Skeletal muscle tissue (tissue), 4 donors: ENCODE data around the gene PPM1F. TPM values are rescaled to one million over a fixed set of nuclear protein-coding genes. Genes with fewer than 3 reads are reported as not detected.

Source experiments
- H3K27ac ChIP-seq: one replicate; pipeline ENCODE4 v1.7.0; 2013; ENCODE audit warnings: mild to moderate bottlenecking, low read depth, low read length, inconsistent platforms
- H3K27me3 ChIP-seq, 3 donors: one replicate each; pipeline ENCODE4 v1.7.0; 2013; ENCODE audit warnings: low read length in 3 of 3; ENCODE audit not compliant: control insufficient read depth in 3 of 3, insufficient read depth in 3 of 3
- H3K36me3 ChIP-seq, 3 donors: one replicate each; pipeline ENCODE4 v1.7.0; 2013; ENCODE audit warnings: low read length in 3 of 3; ENCODE audit not compliant: control insufficient read depth in 3 of 3, insufficient read depth in 3 of 3
- H3K4me1 ChIP-seq, 3 donors: one replicate each; pipeline ENCODE4 v1.7.0; 2013; ENCODE audit warnings: low read length in 3 of 3, mild to moderate bottlenecking in 3 of 3; ENCODE audit not compliant: control insufficient read depth in 3 of 3, insufficient read depth in 3 of 3
- H3K4me3 ChIP-seq, 3 donors: one replicate each; pipeline ENCODE4 v1.7.0; 2013; ENCODE audit warnings: low read length in 3 of 3
- H3K9ac ChIP-seq, 3 donors: one replicate each; pipeline ENCODE4 v1.7.0; 2013; ENCODE audit warnings: low read length in 3 of 3, mild to moderate bottlenecking in 3 of 3, moderate library complexity in 2 of 3, low read depth in 1 of 3
- H3K9me3 ChIP-seq, 3 donors: one replicate each; pipeline ENCODE4 v1.7.0; 2013; ENCODE audit warnings: low read length in 3 of 3; ENCODE audit not compliant: control insufficient read depth in 3 of 3
- total RNA-seq: library from RNA; depleted of rRNA; stranded (reverse); fragments of >200 nt; gene quantifications from one replicate; pipeline ENCODE4 v1.2.3, GENCODE V29; 2014
- donor health status: Osteomylitis.

The PPM1F gene
- total RNA-seq, 1 donor from 2014 or later: 38.6 TPM

DNA sequence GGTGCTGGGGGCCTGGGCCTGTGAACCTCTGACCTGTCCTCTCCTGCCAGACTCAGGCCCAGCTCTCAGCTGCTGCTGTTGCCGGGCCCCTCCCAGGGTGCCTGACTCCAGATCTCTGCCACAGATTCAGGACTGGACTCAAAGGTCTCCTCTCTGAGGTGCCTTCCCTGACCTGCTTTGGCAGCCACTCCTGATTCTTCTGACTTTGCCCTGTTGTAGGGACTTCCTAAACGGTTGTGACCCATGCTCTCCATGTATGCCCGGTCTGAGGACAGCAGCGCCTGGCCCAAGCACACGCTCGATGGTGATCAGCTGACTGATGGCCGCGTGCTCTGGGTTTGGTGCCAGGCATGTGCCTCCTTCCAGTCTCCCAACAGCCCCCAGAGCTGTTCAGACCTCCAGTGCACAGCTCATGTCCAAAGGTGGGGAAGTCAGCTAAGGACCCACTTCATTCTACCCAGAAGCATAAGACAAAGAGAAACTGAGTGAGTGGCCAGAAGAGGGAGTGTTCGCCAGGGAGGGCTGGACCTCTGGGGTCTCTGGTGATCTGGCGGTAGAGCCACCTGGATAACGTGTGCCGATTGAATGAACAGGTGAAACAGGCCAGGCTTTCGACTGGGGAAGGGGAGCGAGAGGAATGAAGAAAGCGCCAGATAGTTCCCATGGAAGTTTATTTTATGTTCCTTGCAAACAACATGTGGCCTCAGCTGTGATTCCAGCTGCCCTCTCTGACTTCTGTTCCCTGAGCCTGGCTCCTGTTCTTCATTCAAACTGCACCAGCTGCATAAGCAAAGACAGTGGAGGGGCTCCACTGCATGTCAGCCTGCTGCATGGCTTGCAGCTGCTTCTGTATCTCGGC lies 38.0 kb upstream of the PPM1F start:
- H3K27me3 ChIP-seq: peaks cover 4 to 17% (median 6%) of the 10 kb centered on the region in 3 donors
- H3K9ac ChIP-seq: no peak overlapping the region
- no peaks in the 10 kb centered on the region for H3K4me1 ChIP-seq
- no peak overlapping the region for H3K4me3 ChIP-seq
- H3K36me3 ChIP-seq: no peaks in the 10 kb centered on the region
- H3K27ac ChIP-seq: no peak overlapping the region
- no peaks in the 10 kb centered on the region for H3K9me3 ChIP-seq

DNA sequence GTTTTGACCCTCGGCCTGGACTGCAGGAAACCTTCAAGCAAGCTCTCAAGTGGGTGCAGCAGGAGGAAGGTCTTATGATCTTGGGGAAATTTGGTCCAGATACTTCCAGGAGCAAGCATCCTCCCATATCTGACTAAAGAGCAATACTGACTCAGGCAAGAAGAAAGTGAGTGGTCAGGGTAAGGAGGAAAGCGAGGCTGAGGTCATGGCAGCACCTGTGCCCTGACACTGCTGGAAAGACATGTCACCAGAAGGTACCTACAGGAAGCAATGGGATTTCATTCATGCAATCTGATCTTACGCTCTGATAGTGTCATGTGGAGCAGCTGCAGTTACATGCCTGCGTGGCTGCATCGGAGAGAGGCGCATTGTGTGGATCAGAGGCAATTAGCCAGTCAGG lies 36.4 kb upstream of the PPM1F start:
- Histone ChIP-seq H3K9me3 (no peaks in the 10 kb centered on the region), H3K36me3 (no peaks in the 10 kb centered on the region), H3K27me3 (peaks cover 4 to 17% (median 6%) of the 10 kb centered on the region in 3 donors), H3K4me1 (no peaks in the 10 kb centered on the region), H3K9ac (no peak overlapping the region), H3K27ac (no peak overlapping the region), H3K4me3 (no peak overlapping the region)

DNA sequence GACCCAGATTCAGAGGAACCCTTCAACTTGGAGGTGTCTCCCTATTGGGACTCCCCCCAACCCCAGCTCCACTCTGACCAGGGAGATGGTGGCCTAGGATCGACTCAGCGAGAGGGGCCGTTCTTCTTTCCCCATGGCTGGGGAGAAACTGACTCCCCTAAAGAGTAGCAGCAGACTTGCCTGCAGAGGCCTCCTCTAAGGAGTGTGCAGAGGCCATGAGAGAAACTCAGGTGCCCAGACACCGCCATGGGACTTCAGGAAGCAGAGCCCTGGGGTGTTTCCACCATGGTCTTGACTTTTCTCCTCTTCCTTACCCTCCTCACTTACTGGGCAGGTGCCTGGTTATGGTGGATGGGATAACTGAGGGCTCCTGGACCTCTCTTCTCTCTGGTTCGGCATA lies 32.6 kb upstream of the PPM1F start:
- peaks cover 0 to 4% (median 0%) of the 10 kb centered on the region in 3 donors for H3K27me3 ChIP-seq
- no peak overlapping the region for H3K4me3 ChIP-seq
- no peak overlapping the region for H3K9ac ChIP-seq
- H3K9me3 ChIP-seq: no peaks in the 10 kb centered on the region
- peaks cover 1 to 2% (median 2%) of the 10 kb centered on the region in 3 donors for H3K36me3 ChIP-seq
- H3K27ac ChIP-seq: no peak overlapping the region
- peaks cover 9 to 19% (median 10%) of the 10 kb centered on the region in 3 donors for H3K4me1 ChIP-seq

DNA sequence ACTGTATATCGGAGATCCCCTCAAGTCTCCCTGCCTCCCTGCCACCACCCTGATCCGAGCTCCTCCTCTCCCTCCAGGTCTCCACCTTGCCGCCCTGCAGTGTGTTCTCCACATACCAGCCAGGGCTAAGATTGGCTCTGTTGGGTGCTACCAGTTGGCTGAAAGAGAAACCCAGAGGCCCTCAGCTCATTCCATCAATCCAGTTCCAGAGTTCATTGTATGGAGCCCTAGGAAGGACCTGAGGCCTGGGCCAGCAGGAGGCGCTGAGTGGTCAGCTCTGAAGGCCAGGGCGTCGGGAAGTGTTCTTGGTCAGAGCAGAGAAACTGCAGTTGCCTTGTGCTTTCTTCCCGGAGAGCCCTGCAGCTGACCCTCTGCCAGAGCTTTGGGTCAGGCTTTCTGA lies 32.1 kb upstream of the PPM1F start:
- no peak overlapping the region for H3K4me3 ChIP-seq
- peaks cover 0 to 2% (median 0%) of the 10 kb centered on the region in 3 donors for H3K27me3 ChIP-seq
- H3K4me1 ChIP-seq: peaks cover 9 to 19% (median 10%) of the 10 kb centered on the region in 3 donors
- no peak overlapping the region for H3K27ac ChIP-seq
- no peaks in the 10 kb centered on the region for H3K9me3 ChIP-seq
- no peak overlapping the region for H3K9ac ChIP-seq
- peaks cover 2% of the 10 kb centered on the region in 3 donors for H3K36me3 ChIP-seq

DNA sequence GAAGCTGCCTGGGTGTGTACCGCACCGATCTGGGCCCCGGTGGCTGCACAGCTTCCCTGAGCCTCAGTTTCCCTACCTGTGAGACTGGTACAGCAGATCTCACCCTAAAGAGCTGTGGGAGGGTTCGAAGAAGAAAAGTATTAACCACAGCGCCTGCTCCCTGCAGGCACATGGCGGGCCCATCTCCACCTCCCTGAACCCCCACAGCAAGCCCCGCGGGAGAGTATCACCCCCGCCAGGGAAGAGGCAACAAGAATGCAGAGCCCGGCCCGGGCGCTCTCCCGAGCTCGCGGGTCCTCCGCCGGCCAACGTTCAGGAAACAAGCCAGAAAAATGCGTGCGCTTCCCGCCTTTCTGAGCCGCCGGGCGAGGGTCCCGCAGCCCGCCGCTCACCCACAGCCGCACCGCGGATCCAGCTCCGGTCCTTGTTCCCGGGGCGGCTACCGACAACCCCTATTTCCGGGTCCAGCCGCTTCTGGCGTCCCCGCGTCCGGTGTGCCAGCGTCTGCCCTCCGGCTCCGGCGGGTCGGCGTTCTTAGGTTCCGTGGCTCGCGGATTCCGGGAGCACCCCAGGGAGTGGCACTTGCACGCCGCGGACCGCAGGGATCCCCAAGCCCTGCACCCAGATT lies 29.8 kb upstream of the PPM1F start, which contains the start of gene TOP3B:
TSS of gene TOP3B (minus strand) at position 450 of the 628 bp plus-strand sequence. CDS start 7,078 bp downstream, outside the sequence.
- Histone ChIP-seq H3K27me3 (no peaks in the 10 kb centered on the region), H3K9ac (peak within 1 kb of the TSS; percentile 94 to 98 (median 98)), H3K9me3 (no peaks in the 10 kb centered on the region), H3K27ac (peak within 1 kb of the TSS; percentile 74), H3K4me3 (peak within 1 kb of the TSS; percentile 95 to 96 (median 95)), H3K36me3 (peaks cover 2 to 11% (median 6%) of the 10 kb centered on the region in 3 donors), H3K4me1 (peaks cover 9 to 19% (median 10%) of the 10 kb centered on the region in 3 donors)

DNA sequence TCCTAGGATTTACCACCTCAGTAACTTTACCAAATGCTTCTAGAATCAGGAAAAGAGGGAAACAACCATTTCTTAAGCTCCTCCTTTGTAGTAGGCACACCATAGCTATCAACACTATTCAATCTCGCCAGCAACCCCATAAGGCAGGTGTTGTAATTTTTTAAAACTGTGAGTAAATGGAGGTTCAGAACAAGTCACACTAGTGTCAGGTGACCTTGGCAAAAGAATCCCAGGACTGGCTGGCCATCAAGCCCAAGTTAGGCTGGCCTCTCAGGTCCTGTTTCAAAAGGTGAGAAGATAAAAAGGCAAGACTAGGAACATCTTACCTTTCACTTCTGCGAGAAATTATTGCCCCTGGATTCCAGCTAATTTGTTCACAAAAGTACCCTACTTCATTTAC lies 29.2 kb upstream of the PPM1F start:
- peak overlapping the region; percentile 94 to 98 (median 98) for H3K9ac ChIP-seq
- H3K27ac ChIP-seq: peak overlapping the region; percentile 74
- H3K27me3 ChIP-seq: no peaks in the 10 kb centered on the region
- peak overlapping the region; percentile 95 to 96 (median 95) for H3K4me3 ChIP-seq
- H3K4me1 ChIP-seq: peaks cover 9 to 19% (median 10%) of the 10 kb centered on the region in 3 donors
- H3K9me3 ChIP-seq: no peaks in the 10 kb centered on the region
- peaks cover 2 to 11% (median 6%) of the 10 kb centered on the region in 3 donors for H3K36me3 ChIP-seq

DNA sequence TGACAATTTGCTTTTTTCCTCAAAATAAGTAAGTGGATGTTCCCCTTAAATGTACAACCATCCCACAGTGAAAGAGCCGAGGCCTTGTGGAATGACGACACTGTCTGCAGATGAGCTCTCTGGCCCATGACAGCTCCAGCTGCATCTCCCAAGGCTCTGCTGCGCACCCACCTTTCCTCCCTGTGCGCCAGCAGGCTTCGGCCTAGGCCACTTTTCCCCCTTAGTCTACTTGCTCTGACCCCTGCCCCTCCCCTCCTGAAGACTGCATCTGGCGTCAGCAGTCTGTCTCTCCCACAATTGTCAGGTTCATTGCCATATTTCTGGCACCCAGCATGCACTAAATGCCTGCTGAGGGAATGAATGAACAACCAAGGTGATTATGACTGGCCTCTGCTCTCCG lies 27.9 kb upstream of the PPM1F start:
- Histone ChIP-seq H3K9ac (no peak overlapping the region), H3K36me3 (peaks cover 2 to 14% (median 7%) of the 10 kb centered on the region in 3 donors), H3K4me1 (peaks cover 9 to 19% (median 10%) of the 10 kb centered on the region in 3 donors), H3K4me3 (no peak overlapping the region), H3K27me3 (no peaks in the 10 kb centered on the region), H3K9me3 (no peaks in the 10 kb centered on the region), H3K27ac (no peak overlapping the region)

DNA sequence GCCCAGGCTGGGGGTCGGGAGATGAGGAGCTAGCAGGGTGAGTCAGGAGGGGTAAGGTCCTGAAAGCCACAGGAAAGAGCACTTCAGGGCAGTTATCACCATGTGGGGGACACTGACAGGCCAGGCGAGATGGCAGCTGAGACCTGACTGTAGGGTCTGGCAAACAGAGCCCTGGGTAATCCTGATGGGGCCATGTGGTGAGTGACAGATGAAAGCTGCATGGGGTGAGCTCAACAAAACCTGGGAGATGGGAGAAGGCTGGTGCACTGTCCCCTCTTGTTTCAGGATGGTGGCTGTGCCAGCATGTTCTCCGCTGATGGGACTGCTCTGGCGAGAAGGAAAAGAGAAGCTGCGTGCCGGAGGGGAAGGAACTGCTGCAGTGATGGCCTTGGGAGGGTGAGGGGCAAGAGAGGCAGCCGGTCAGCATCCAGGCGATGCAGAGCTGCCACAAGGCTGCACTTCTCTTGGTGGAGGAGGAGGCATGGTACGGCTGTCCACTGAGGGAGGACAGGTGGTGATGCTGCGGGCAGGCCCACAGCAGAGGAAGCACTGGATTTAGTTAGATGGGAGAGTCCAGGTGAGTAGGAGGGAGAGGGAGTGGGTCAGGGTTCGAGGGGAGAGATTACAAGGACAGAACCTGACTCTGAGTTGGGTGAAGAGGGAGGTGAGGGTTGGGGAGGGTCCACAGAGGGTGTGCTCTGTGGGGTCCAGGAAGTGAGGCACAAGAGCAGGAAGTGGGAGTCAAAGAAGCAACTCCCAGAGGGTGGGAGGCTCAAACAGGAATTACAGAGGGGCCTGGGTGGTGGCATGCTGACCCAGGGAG lies 26.1 kb upstream of the PPM1F start:
- H3K4me1 ChIP-seq: peaks cover 9 to 19% (median 10%) of the 10 kb centered on the region in 3 donors
- H3K4me3 ChIP-seq: no peak overlapping the region
- H3K36me3 ChIP-seq: peaks cover 19 to 30% (median 24%) of the 10 kb centered on the region in 3 donors
- no peak overlapping the region for H3K9ac ChIP-seq
- H3K9me3 ChIP-seq: no peaks in the 10 kb centered on the region
- H3K27me3 ChIP-seq: no peaks in the 10 kb centered on the region
- no peak overlapping the region for H3K27ac ChIP-seq

DNA sequence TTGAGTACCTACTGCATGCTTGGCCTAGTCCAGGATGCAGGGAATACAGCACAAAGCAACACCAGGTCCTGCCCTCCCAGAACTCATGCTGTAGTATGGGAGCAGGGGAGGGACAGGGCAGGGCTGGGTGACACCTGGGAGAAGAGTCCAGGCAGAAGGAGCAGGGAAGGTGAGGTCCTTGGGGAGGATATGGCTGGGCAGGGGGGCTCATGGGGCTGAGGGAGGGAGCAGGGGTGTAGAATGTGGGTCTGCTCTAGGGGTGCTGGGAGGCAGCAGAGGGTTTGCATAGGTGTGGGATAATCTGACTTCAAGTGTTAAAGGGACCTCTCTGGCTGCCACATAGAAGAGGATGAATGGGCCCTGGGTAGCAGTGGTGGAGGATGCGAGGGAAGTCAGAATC lies 25.2 kb upstream of the PPM1F start:
- no peaks in the 10 kb centered on the region for H3K9me3 ChIP-seq
- H3K9ac ChIP-seq: no peak overlapping the region
- H3K27ac ChIP-seq: no peak overlapping the region
- peaks cover 25 to 38% (median 34%) of the 10 kb centered on the region in 3 donors for H3K36me3 ChIP-seq
- peaks cover 9 to 19% (median 10%) of the 10 kb centered on the region in 3 donors for H3K4me1 ChIP-seq
- H3K4me3 ChIP-seq: no peak overlapping the region
- no peaks in the 10 kb centered on the region for H3K27me3 ChIP-seq
